Femur (tissue), 1 donor: ENCODE results near the gene TMEM95.
A peak's percentile ranks its signal among the peaks of the same experiment; 100 is the strongest.
"Not testable (repeated sequence)": the region's sequence is repeated elsewhere in the genome, so short reads cannot be mapped to it uniquely, and the experiment has no call there.

Source experiments
- DNase-seq: peaks from one replicate; pipeline ENCODE4 v3.0.0-alpha.2; 2017

Gene TMEM95

GRCh38 chr17:7324438-7324779 lies 30.5 kb upstream of the TMEM95 start:
- DNase-seq = no peak

GRCh38 chr17:7325031-7325528 lies 29.9 kb upstream of the TMEM95 start:
- DNase-seq = no peak

- no peak for DNase-seq
Measured at GRCh38 chr17:7326186-7326585, 28.8 kb upstream of the TMEM95 start.

GRCh38 chr17:7327056-7327455 lies 27.9 kb upstream of the TMEM95 start:
- no peak for DNase-seq

GRCh38 chr17:7327501-7327900 lies 27.5 kb upstream of the TMEM95 start:
- DNase-seq = no peak

GRCh38 chr17:7328009-7328408 lies 26.9 kb upstream of the TMEM95 start:
- no peak for DNase-seq

- DNase-seq = no peak
Measured at GRCh38 chr17:7328840-7329373, 26.0 kb upstream of the TMEM95 start, which contains the start of gene NEURL4. TSS of gene NEURL4 (minus strand) at chr17:7329335. CDS start at chr17:7329312, 23 bp downstream.

GRCh38 chr17:7329374-7329996 lies 25.5 kb upstream of the TMEM95 start:
- peak; percentile 99 for DNase-seq

- DNase-seq = peak; percentile 91
Measured at GRCh38 chr17:7329997-7330637, 24.8 kb upstream of the TMEM95 start.

- no peak for DNase-seq
Measured at GRCh38 chr17:7330638-7331015, 24.3 kb upstream of the TMEM95 start.

- DNase-seq = no peak
Measured at GRCh38 chr17:7332111-7332510, 22.8 kb upstream of the TMEM95 start.

GRCh38 chr17:7332600-7333069 lies 22.3 kb upstream of the TMEM95 start:
- not testable (repeated sequence) for DNase-seq

- DNase-seq = no peak
Measured at GRCh38 chr17:7334938-7335538, 19.9 kb upstream of the TMEM95 start.

- DNase-seq = not testable (repeated sequence)
Measured at GRCh38 chr17:7335765-7336164, 19.2 kb upstream of the TMEM95 start.

- DNase-seq = peak; percentile 58
Measured at GRCh38 chr17:7336240-7337175, 18.4 kb upstream of the TMEM95 start, which contains the start of gene ACAP1. TSS of gene ACAP1 (plus strand) at chr17:7336529. CDS start at chr17:7336735, 206 bp downstream.

GRCh38 chr17:7337600-7337999 lies 17.4 kb upstream of the TMEM95 start:
- DNase-seq = not testable (repeated sequence)

GRCh38 chr17:7340179-7340578 lies 14.8 kb upstream of the TMEM95 start:
- no peak for DNase-seq

GRCh38 chr17:7341842-7342241 lies 13.1 kb upstream of the TMEM95 start:
- no peak for DNase-seq

GRCh38 chr17:7343250-7343649 lies 11.7 kb upstream of the TMEM95 start:
- DNase-seq = no peak

GRCh38 chr17:7346761-7347614 lies 8.0 kb upstream of the TMEM95 start:
- DNase-seq = no peak
